Transverse colon (tissue), 4 donors: ENCODE data around the gene SLC45A2. TPM values are rescaled to one million over a fixed set of nuclear protein-coding genes. Genes with fewer than 3 reads are reported as not detected.

Experiments used
- DNase-seq: peaks from one replicate; pipeline ENCODE4 v3.0.0-alpha.2; 2019
- H3K27ac ChIP-seq, 4 donors: fragments of 200-600 bp; sonication (generic); 2 replicates each; pipeline ENCODE4 v1.5.1; 2016 to 2018; ENCODE audit warnings: inconsistent platforms in 4 of 4
- H3K27me3 ChIP-seq: fragments of 200-600 bp; sonication (generic); 2 replicates; pipeline ENCODE4 v1.5.1; 2017; ENCODE audit warnings: inconsistent platforms
- H3K36me3 ChIP-seq, 4 donors: fragments of 200-600 bp; sonication (generic); 2 replicates each; pipeline ENCODE4 v1.5.1; 2017 to 2019; ENCODE audit warnings: inconsistent platforms in 4 of 4
- H3K4me1 ChIP-seq, 4 donors: fragments of 200-600 bp; sonication (generic); 2 replicates each; pipeline ENCODE4 v1.5.1; 2017 to 2020; ENCODE audit warnings: inconsistent platforms in 4 of 4
- H3K4me3 ChIP-seq, 4 donors: fragments of 200-600 bp; sonication (generic); 1 replicate in 1 of 4; 2 replicates in 3 of 4; pipeline versions ENCODE4 v1.5.1 to v1.6.1; 2017 to 2019; ENCODE audit warnings: inconsistent platforms in 4 of 4
- H3K9me3 ChIP-seq, 2 donors: fragments of 200-600 bp; sonication (generic); 2 replicates each; pipeline ENCODE4 v1.5.1; 2017 to 2019; ENCODE audit warnings: inconsistent platforms in 2 of 2
- CTCF ChIP-seq, 5 experiments: fragments of 200-600 bp in 3 of 5; fragments of 450-650 bp in 2 of 5; sonication (generic) in 3 of 5; IDR thresholded peaks; 1 replicate in 2 of 5; 2 replicates in 3 of 5; pipeline ENCODE4 v1.5.1; 2016 to 2017; ENCODE audit warnings: antibody characterized with exemption in 5 of 5, inconsistent platforms in 3 of 5, mild to moderate bottlenecking in 2 of 5, moderate library complexity in 1 of 5
- EP300 ChIP-seq: sonication (generic); formaldehyde crosslinking; IDR thresholded peaks from one replicate; pipeline ENCODE4 v1.6.1; 2017; ENCODE audit warnings: antibody characterized with exemption, low read depth
- POLR2A ChIP-seq: fragments of 450-650 bp; IDR thresholded peaks from one replicate; pipeline ENCODE4 v1.6.1; 2016; ENCODE audit warnings: antibody characterized with exemption, mild to moderate bottlenecking, moderate library complexity
- POLR2AphosphoS5 ChIP-seq, 3 donors: sonication (generic); formaldehyde crosslinking; IDR thresholded peaks; one replicate each; pipeline ENCODE4 v1.6.1; 2016; ENCODE audit warnings: antibody characterized with exemption in 3 of 3
- WGBS, 2 donors: methylation state at CpG; one replicate each; pipeline ENCODE4 v1.1.5; 2018; ENCODE audit warnings: low coverage in 1 of 2; 5-methylcytosine and 5-hydroxymethylcytosine counted together
- in situ Hi-C, 4 donors: fragments of 200-750 bp; cut with MboI; loops; one replicate each; pipeline versions ENCODE4 v1.15.0 to v1.15.1; 2017; ENCODE audit warnings: low sequenced_read_pairs in 3 of 4, low pct_ligation_motif_present in 1 of 4, low pct_unique_long_range_greater_than_20kb in 1 of 4
- intact Hi-C: fragments of 100-400 bp; cut with DNase I; formaldehyde crosslinking; loops from one replicate; pipeline ENCODE4 v1.15.1; 2023; ENCODE audit warnings: low total_unique reads
- total RNA-seq, 4 donors: library from RNA; depleted of rRNA; stranded (reverse); fragments of >200 nt; gene quantifications; one replicate each; pipeline ENCODE4 v1.1.0, GENCODE V29; 2016

Gene SLC45A2
- total RNA-seq, 4 donors from 2014 or later: 0.95 to 1.6 TPM; not detected in 2

- Histone ChIP-seq H3K9me3 (no peaks in the 10 kb centered on the region), H3K27ac (no peak overlapping the region), H3K27me3 (no peaks in the 10 kb centered on the region), H3K4me1 (peaks cover 0 to 7% (median 1%) of the 10 kb centered on the region in 4 donors), H3K36me3 (no peaks in the 10 kb centered on the region), H3K4me3 (no peak overlapping the region)
- DNase-seq: no peak
- TF ChIP-seq POLR2A (no peak), EP300 (no peak), POLR2AphosphoS5 (IDR thresholded peaks at IDR 0.05) (no peak), CTCF (IDR thresholded peaks at IDR 0.05) (no peak)
- in situ Hi-C loops (loop anchor here in 1 of 4 donors (25.0 kb wide), 1 partner anchor 484 kb away; no protein-coding TSS in a partner anchor), intact Hi-C loops (no loop called here)
- WGBS, 2 donors: 86 to 92% methylated on average over 1 of the region's 1 CpG
Observed at GRCh38 chr5:33978306-33978705, 6.2 kb downstream of the SLC45A2 start.

- TF ChIP-seq POLR2A (no peak), EP300 (no peak), POLR2AphosphoS5 (IDR thresholded peaks at IDR 0.05) (no peak), CTCF (IDR thresholded peaks at IDR 0.05) (no peak)
- H3K9me3 ChIP-seq: no peaks in the 10 kb centered on the region
- peaks cover 0 to 7% (median 1%) of the 10 kb centered on the region in 4 donors for H3K4me1 ChIP-seq
- WGBS, 2 donors: 50 to 65% methylated on average over 1 of the region's 1 CpG
- H3K27me3 ChIP-seq: no peaks in the 10 kb centered on the region
- H3K4me3 ChIP-seq: no peak overlapping the region
- no peak for DNase-seq
- intact Hi-C loops: no loop called here
- no peak overlapping the region for H3K27ac ChIP-seq
- in situ Hi-C loops: loop anchor here in 1 of 4 donors (25.0 kb wide), 1 partner anchor 486 kb away; no protein-coding TSS in a partner anchor
- H3K36me3 ChIP-seq: no peaks in the 10 kb centered on the region
Observed at GRCh38 chr5:33976307-33976706, 8.2 kb downstream of the SLC45A2 start.

- H3K9me3 ChIP-seq: no peaks in the 10 kb centered on the region
Observed at GRCh38 chr5:33975852-33976251, 8.6 kb downstream of the SLC45A2 start.

GRCh38 chr5:33973271-33973670 lies 11.2 kb downstream of the SLC45A2 start:
- 64 to 70% methylated on average over 2 of the region's 2 CpGs for WGBS, 2 donors
- no peak for DNase-seq
- TF ChIP-seq POLR2AphosphoS5 (IDR thresholded peaks at IDR 0.05) (no peak), CTCF (IDR thresholded peaks at IDR 0.05) (no peak), POLR2A (no peak), EP300 (no peak)

More at GRCh38 chr5:33975852-33976251, 8.6 kb downstream of the SLC45A2 start:
- Histone ChIP-seq H3K27ac (no peak overlapping the region), H3K4me3 (no peak overlapping the region), H3K4me1 (peaks cover 0 to 7% (median 1%) of the 10 kb centered on the region in 4 donors), H3K36me3 (no peaks in the 10 kb centered on the region), H3K27me3 (no peaks in the 10 kb centered on the region)
- in situ Hi-C loops (loop anchor here in 1 of 4 donors (25.0 kb wide), 1 partner anchor 486 kb away; no protein-coding TSS in a partner anchor), intact Hi-C loops (no loop called here)
- WGBS, 2 donors: 52 to 70% methylated on average over 2 to 5 of the region's 5 CpGs
- no peak for TF ChIP-seq POLR2AphosphoS5 (IDR thresholded peaks at IDR 0.05)
- no peak for TF ChIP-seq POLR2A
- no peak for TF ChIP-seq EP300
- TF ChIP-seq CTCF (IDR thresholded peaks at IDR 0.05): no peak
- DNase-seq: no peak

More at GRCh38 chr5:33973271-33973670, 11.2 kb downstream of the SLC45A2 start:
- H3K4me3 ChIP-seq: no peak overlapping the region
- no peaks in the 10 kb centered on the region for H3K27me3 ChIP-seq
- in situ Hi-C loops (no loop called here), intact Hi-C loops (no loop called here)
- H3K27ac ChIP-seq: no peak overlapping the region
- H3K9me3 ChIP-seq: no peaks in the 10 kb centered on the region
- peaks cover 0 to 7% (median 1%) of the 10 kb centered on the region in 4 donors for H3K4me1 ChIP-seq
- no peaks in the 10 kb centered on the region for H3K36me3 ChIP-seq
